Hippocampal formation (tissue), 2 donors: ENCODE measurements around the gene TRAPPC8.
A peak's percentile ranks its signal among the peaks of the same experiment; 100 is the strongest.
"Not testable (repeated sequence)": the region's sequence is repeated elsewhere in the genome, so short reads cannot be mapped to it uniquely, and the experiment has no call there.

Experiments
- DNase-seq, 2 donors: peaks; one replicate each; lab custom pipeline; 2025; lab: John Stamatoyannopoulos, UW

Gene TRAPPC8

GRCh38 chr18:31942999-31943877 is at the start of gene TRAPPC8:
TRAPPC8 (minus strand) TSS chr18:31943128; CDS start chr18:31942764, 364 bp downstream.
- peak; percentile 98 to 99 for DNase-seq

- peak in 1 of 2 donors; percentile 2 for DNase-seq
Observed at GRCh38 chr18:31990823-31991222, 47.9 kb upstream of the TRAPPC8 start.

GRCh38 chr18:31983976-31984375 is 41.0 kb upstream of the TRAPPC8 start:
- DNase-seq, result no peak

- DNase-seq, result no peak
Observed at GRCh38 chr18:31983020-31983419, 40.1 kb upstream of the TRAPPC8 start.

GRCh38 chr18:31980863-31981262 is 37.9 kb upstream of the TRAPPC8 start:
- no peak for DNase-seq

- no peak for DNase-seq
Observed at GRCh38 chr18:31979714-31980113, 36.8 kb upstream of the TRAPPC8 start.

- no peak for DNase-seq
Observed at GRCh38 chr18:31978616-31979015, 35.7 kb upstream of the TRAPPC8 start.

- peak; percentile 20 to 65 for DNase-seq
Observed at GRCh38 chr18:31977270-31977872, 34.4 kb upstream of the TRAPPC8 start.

- DNase-seq, result no peak
Observed at GRCh38 chr18:31976242-31976641, 33.3 kb upstream of the TRAPPC8 start.

GRCh38 chr18:31973929-31974546 is 31.1 kb upstream of the TRAPPC8 start:
- no peak for DNase-seq

GRCh38 chr18:31970617-31971016 is 27.7 kb upstream of the TRAPPC8 start:
- no peak for DNase-seq

GRCh38 chr18:31965316-31965970 is 22.5 kb upstream of the TRAPPC8 start:
- no peak for DNase-seq

GRCh38 chr18:31957728-31958127 is 14.8 kb upstream of the TRAPPC8 start:
- no peak for DNase-seq

- DNase-seq, result no peak
Observed at GRCh38 chr18:31954349-31954748, 11.4 kb upstream of the TRAPPC8 start.

- DNase-seq, result not testable (repeated sequence)
Observed at GRCh38 chr18:31953699-31954098, 10.8 kb upstream of the TRAPPC8 start.

- DNase-seq, result no peak
Observed at GRCh38 chr18:31952223-31952622, 9.3 kb upstream of the TRAPPC8 start.

GRCh38 chr18:31950583-31950982 is 7.7 kb upstream of the TRAPPC8 start:
- DNase-seq, result no peak

GRCh38 chr18:31948349-31948748 is 5.4 kb upstream of the TRAPPC8 start:
- not testable (repeated sequence) for DNase-seq

GRCh38 chr18:31946305-31947046 is 3.5 kb upstream of the TRAPPC8 start:
- no peak for DNase-seq

GRCh38 chr18:31943878-31944816 is 1.2 kb upstream of the TRAPPC8 start:
- no peak for DNase-seq
